Right renal pelvis (tissue), 4 donors: ENCODE results near the gene MRPS25. TPM values are rescaled to one million over a fixed set of nuclear protein-coding genes. Genes with fewer than 3 reads are reported as not detected.

ENCODE experiments used
- DNase-seq, 4 donors: peaks; one replicate each; pipeline ENCODE4 v3.0.0-alpha.2; 2013; ENCODE audit warnings: low read depth in 4 of 4, low spot score in 3 of 4, missing footprints in 1 of 4
- polyA plus RNA-seq, 4 donors: library from polyadenylated mRNA; unstranded; fragments of 120-200 nt; gene quantifications; one replicate each; pipeline ENCODE4 v1.2.1, GENCODE V29; 2013; ENCODE audit not compliant: insufficient read length in 4 of 4

Gene MRPS25
- 10 to 100 TPM; 61.8 to 73.9 (median 62.5) TPM for polyA plus RNA-seq

DNA sequence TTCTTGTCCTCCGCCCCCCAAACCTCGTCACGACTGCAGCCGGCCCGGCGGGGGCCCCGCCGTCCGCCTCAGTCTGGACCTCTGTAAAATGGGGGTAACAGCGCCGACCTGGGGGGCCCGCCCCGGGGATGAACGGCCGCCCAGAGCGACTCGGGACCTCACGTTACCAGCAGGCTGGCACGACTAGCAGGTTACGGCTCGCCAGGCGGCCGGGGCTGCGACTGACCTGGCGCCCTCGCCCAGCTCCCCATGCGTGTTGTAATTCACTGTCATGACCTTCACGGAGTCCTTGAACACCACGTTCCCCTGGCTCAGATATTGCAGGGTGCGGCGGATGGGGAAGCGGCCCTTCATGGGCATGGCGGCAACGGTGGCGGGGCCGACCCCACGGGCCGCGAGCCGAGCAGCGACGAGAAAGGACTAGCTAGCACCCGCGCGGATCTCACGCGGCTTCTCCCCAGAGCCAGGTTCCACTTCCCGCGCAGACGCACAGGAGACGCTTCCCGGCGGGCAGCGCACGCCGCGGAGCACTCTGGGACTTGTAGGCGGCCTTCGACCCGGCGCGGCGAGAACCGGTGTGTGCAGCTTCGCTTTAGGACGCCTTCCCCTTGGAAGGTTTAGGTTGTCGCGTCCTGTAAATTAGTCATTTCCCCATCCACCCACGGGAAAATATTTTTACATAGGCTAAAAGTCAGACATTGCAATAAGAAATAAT, at the start of gene MRPS25:
Gene MRPS25 (minus strand): TSS at position 481 of the 715 bp plus-strand sequence. CDS start 121 bp downstream, at position 360.
- peak; percentile 78 to 81 (median 80) for DNase-seq

DNA sequence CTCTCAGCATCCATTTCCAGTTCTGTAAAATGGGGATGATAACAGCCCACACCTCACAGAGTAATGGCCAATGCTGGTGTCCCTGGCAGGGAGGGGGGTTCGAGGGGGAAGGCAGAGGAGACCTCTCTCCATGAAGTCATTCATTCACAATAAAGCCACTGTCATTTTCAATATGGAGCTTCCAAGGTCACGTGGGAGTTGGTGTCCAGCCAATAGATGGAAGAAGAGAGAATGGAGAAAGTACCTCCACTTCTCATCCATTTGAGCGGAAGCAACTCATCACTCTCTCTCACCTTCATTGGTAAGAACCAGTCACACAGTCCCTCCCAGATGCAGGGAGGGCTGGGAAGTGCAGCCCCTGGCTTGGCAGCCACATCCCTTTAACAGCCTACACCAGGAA, 48.8 kb upstream of the MRPS25 start:
- no peak for DNase-seq

DNA sequence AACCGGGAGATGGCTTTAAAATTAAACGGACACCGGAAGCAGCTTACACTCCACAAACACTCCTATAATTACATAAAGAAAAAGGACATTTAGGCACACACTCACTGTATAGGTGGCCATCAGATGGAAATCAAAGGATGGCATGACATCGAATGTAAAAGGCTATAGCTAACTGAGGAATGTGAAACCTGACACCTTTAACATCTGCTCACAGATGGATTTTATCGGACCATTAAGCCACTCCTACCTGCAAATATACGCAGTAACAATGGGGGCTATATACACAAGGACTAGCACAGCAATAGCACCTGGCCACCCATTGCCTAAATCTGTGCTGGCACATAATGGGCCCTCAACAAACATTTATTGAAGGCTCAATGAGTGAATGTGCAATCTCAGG, 48.4 kb upstream of the MRPS25 start:
- no peak for DNase-seq

DNA sequence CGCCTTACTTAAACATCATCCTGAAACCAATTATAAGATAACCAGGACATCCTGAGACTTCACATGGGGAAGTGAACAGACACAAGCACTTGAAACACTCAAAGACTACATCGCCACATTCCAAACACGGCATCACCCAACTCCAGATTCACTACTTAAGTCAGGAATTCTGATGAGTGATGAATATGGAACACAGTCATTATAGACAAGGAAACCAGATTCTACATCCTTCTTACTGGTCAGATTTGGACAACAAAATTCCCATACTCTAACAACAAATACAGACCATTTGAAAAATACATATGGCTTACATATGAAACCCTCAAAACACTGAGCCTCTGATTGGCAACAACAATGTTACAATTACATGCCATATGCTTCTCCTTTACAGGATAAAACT, 46.9 kb upstream of the MRPS25 start:
- no peak for DNase-seq

DNA sequence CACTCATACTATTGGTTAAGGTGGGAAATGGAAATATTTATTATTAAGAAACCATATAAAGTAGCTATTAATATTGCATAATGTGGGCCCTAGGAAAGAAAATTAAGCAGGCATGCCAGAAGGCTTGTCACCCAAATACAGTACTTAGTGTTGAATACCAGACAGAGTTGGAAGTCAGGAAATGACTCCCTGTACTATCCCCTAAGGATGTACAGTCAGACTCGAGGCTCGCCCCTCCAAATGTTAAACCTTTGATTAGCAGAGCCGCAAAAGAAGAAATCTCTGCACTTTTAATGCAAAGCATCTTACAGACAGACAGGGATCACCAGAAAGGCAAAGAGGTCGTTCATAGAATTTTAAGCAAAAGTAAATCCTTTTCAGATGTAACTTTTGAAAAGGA, 45.1 kb upstream of the MRPS25 start:
- no peak for DNase-seq

DNA sequence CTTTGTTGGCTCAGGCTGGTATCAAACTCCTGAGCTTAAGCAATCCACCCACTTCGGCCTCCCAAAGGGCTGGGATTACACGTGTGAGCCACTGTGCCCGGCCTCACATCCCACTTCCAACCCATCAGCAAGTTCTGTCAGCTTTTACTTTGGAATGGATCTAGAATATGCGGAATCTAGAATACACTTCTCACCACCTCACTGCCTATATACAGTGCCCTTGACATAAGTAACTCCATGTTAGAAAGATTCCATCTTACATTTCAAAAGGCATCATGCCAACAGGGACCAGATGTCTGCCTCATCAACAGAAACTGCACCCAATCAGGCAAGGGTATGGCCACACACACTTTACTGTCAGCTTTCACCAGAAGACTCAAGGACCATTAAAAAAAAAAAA, 43.8 kb upstream of the MRPS25 start:
- no peak for DNase-seq

DNA sequence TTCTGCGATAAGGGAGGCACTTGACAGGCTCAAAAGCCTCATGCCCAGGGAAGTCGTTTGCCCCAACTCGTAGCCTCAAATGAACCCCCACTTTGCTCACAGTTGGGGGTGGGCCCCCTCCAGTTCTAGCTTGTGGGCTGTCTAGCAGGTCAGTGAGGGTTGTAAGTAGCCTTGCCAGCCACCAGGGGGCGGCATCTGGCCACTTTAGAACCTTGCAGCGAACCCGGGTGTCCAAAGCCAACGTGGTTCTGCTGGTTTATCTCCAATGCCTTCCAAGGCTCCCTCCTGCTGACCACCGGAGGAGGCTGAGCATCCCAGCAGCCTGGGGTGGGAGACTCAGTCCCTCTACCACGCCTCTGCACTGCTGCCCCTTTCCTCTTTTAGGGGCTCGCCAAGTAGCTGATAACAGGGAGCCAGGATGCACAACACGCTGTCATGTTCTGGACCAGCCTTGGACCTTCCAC, 43.0 kb upstream of the MRPS25 start:
- peak; percentile 33 to 66 (median 55) for DNase-seq

DNA sequence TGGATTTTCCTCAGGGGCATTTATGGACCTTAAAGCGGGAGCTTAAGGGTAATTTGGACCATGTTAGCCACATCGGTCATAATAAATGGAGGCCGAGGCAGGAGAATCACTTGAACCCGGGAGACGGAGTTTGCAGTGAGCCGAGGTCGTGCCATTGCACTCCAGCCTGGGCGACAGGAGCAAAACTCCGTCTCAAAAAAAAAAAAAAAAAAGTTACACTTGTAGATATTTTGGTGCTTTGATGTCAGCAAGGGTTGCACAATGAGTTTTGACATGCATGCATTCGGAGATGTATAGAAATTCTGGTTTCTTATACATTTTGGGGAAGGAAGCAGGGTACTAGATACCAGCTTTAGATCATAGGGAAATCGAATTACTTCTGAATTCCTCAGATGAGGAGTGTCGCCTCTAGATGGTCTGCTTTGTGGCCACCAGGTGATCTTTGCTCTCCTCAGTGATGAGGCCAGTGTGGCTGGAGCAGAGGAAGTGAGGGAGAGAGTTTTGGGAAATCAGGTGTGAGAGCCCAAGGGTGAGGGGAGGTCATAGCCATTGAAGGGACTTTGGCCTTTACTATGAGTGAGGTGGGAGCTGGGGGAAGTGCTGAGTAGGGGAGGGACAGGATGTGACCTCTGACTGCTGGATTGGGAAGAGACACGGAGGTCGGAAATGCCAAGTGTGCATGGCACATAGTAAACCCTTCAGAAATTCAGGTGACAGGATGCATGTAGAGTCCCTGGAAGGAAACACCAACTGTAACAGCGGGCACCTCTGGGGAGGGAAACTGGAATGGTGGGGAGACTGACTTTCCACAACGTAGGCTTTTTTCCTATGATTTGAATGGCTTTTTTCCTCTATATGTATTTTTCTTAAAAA, 42.2 kb upstream of the MRPS25 start:
- DNase-seq, result no peak

DNA sequence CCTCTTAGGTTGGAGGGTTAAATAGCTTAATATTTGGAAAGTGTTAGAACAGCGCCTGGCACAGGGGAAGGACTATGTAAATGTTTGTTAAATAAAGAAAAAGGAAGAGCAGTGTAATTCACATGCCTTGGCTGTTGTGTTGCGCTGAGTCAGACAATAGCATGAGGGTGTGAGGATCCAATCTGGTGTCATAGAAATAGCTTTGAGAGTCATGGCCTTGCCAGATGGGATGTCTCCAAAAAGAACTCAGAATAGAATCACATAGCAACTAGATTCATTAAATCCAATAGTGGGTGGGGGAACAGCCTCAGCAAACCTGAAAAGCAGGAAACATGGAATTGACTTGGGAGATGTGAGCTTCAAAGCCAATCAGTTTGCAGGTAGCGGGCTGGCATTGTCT, 37.7 kb upstream of the MRPS25 start:
- no peak for DNase-seq

DNA sequence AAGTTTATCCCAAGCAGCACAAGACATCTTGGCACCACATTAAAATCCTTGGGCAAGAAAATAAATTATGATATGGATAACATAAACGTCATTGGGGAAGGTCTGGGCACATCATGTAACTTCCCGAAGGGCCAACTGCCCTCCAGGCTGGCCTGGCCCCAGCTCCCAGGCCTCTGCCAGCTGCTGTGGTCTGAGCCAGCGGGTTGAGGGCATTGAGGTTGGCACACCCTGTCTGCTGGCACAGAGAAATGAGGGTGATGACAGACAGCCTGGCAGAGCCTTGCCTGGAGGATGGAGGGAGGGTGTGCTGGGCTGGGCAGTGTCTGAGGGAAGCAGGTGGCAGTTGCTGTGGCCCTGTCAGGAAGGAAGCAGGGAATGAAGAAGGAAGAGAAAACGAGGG, 37.1 kb upstream of the MRPS25 start:
- no peak for DNase-seq

DNA sequence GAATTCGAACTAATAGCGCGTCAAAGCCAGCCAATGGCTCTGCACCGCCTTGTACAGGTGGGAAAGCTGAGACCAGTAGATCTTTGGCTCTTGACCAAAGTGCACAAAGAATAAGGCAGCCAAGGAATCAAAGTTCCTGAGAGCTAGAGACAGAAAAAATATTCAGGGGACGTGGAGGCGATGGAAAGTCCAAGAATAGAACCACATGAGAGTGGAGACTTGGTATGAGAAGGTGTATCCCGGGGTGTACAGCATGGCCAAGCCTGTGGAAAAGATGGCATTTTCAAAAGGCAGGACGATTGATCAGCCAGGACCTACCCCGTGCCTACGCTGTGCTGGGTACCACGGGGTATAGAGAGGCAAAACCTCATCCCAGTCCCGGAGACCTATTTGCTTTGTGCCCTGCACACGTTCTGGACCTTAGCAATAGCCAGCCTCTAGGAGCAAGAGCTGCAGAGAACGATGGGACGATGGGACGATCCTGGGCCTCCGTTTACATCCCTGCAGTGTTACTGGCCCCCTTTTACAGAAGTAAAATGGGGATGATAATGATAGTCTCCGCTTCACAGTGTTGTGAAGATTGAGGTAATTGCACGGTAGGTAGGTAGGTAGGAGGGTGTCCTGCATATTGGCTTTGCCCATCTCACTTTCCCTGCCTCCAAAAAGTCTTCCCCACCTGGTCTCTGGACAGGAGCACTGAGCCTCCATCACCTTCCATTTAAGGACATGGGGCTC, 34.4 kb upstream of the MRPS25 start:
- no peak for DNase-seq

DNA sequence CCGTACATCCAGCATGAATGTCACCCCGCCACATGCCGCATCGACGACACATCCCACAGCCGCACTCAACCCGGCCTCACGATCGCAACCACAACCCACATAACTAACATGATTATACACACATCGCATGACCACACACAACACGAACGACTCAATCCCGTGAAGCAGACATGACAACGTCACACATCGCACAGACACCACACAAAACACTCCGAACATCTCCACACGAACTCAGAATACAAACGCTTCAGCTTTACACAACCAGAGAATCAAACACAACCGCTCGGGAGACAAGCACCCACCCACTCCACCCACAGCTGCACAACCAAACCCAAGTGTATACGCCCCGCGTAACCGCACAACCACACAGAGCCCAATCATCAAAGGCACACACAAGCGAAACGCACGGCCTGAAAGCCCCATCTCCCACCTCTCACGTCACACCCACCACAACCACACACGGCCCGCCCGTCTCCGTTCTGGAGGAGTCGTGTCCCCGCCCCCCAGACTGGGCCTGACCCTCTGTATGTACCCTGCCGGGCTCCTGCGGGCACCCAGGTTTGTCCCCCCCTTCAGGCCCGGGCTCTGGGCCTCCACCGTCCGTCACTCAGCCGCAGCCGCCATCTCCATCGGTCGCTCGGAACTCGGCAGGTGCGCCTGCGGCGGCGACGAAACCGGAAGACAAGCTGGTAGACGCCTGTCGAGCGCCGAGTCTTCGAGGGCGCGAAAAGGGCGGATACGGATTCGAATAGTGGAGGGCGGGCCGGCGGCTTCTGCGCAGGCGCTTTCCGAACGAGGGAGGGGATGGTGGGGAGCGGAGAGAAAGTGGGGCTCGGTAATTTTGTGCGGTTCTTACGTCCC, 33.6 kb upstream of the MRPS25 start, which contains the start of gene RBSN:
Gene RBSN (minus strand): TSS at position 646 of the 861 bp plus-strand sequence. CDS start 3,028 bp downstream, outside the sequence.
- peak; percentile 87 to 91 (median 88) for DNase-seq

DNA sequence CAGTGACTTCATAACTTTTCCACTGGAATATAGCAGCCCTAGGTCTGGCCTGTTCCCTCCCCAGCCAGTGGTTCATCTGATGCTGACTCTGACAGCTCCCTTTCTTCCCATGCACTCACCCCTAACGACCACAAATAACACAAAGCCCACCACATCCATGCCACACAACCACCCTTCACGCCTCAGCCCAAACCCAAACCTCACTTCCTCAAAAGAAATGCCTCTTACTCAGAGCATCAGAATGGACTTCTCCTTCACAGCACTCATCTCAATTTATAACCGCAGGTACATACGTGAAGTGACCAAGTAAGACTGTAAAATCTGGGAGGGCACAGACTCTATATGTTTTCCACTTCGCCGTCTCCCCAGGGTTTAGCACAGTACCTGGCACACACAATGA, 32.8 kb upstream of the MRPS25 start:
- no peak for DNase-seq

DNA sequence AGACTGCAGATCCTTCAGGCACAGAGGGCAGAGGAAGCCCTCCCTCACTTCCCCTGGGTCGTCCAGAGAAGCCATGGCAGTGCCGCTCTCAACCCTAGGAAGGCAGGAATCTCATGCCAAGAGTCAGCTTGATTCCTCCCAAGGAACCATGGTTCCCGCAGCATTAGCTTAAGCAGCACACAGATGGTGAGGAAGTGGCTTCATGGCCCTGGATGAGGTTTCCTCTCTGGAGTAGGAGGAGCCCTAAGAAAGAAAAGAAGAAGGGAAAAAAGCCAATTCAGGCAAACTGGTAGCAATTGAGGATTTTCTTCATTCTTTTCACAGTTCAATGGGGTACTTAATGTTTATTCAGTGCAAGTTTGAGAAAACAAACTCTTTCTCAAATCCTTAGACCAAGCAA, 30.9 kb upstream of the MRPS25 start:
- no peak for DNase-seq

DNA sequence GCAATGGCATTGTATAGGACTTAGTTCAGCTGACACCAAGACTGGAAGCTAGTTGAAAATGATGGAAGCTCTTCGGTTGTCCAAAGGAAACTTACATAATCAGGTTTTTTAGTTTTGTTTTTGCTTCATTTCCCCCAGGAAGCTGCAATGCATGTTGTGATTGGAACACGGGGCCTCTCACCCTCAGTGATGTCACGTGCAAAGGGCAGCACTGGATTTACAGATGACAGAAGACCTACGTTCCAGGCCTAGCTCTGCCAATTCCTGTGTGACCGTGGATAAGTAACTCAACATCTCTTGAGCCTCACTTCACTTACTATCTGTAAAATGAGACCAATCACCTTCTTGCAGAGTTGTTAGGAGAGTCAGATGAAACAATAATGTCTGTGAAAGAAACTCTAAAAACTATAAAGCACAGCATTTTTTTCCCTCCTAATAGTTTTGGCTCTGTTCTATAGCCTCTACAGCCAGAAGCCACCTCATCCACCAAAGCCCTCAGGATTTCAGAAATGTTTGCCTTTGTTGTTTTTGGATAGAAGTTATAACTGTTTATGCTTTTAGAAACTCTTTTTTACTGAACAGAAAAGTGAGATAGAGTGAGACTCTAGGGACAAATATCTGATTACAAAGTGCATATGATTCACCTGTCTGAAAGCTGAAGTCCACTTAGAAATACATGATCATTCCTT, 29.2 kb upstream of the MRPS25 start:
- DNase-seq, result no peak

DNA sequence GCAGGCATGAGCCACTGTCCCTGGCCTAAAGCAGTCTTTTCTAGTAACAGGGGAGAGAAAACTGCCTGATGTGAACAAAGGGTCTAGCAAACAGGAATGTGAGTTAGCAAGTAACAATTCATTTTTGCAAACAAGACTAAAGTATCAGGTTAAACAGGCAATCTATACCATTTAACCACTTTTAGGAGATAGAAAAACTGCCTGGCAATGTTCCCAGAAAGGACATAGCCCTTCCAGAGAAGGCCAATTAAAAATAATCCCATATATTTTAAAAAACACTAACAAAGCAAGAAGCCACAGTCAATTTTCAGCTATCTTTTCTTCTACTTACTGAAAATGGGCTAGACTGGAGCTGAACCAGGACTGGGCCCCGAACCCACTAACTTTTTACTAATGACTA, 27.6 kb upstream of the MRPS25 start:
- no peak for DNase-seq

DNA sequence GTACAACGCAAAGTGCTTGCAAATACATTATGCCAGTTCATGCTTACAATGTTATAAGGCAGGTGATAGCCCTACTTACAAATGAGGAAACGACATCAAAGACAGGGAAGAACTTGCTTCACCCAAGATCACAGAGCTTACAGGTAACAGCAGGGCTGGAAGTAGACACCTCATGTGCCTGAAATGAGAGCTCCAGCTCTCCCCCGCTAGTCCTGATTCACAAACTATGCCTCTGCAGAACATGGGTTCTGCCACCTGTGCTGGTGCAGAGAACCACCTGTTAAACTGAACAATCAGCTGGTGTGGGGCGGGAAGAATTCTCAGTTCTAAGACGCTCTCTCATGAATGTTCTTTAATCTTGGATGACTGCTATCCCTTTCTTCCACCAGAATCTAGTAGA, 26.5 kb upstream of the MRPS25 start:
- no peak for DNase-seq

DNA sequence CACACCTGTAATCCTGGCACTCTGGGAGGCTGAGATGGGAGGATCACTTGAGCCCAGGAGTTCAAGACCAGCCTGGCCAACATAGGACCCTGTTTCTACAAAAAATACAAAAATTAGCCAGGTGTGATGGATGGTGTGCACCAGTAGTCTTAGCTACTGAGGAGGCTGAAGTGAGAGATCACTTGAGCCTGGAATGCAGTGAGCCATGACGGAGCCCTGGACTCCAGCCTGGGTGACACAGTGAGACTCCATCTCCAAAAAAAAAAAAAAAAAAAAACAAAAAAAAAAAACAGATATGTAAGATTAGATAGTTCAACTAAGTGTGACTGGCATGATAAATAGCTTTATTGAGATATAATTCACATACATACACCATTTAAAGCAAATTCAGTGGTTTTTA, 24.1 kb upstream of the MRPS25 start:
- DNase-seq, result no peak

DNA sequence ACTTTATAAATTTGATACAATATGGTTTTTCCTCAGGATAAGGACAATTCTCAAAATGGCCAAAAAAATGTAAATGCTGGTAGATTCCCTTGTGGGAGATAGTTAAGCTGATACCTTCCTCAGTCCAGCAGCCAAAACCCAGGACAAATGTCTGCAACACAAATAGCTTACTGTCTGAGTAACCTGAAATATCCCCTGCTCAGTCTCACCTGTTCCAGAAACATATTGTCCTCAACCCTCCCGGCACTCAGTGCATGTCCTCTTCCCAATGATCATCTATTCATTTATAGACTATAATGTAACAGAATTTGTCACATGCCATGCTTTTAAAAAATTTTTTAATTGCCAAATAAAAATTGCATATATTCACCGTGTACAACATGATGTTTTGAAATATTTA, 21.6 kb upstream of the MRPS25 start:
- no peak for DNase-seq
